Mesendoderm (in vitro differentiated cells): ENCODE measurements around the gene PDE4D. TPM values are rescaled to one million over a fixed set of nuclear protein-coding genes. Genes with fewer than 3 reads are reported as not detected.

ENCODE experiments used
- DNase-seq: peaks from one replicate; pipeline ENCODE4 v3.0.0; 2013
- H2AK5ac ChIP-seq: 2 replicates; pipeline ENCODE4 v1.6.1; 2013; ENCODE audit warnings: low read length, inconsistent platforms
- H2BK120ac ChIP-seq: 2 replicates; pipeline ENCODE4 v1.6.1; 2013; ENCODE audit warnings: low read depth, mild to moderate bottlenecking, low read length, moderate library complexity, mixed read lengths
- H2BK15ac ChIP-seq: replicated peaks from 2 replicates; pipeline ENCODE4 v1.6.1; 2013; ENCODE audit warnings: low read depth, mild to moderate bottlenecking, moderate library complexity
- H2BK5ac ChIP-seq: 2 replicates; pipeline ENCODE4 v1.6.1; 2013; ENCODE audit warnings: low read length, inconsistent platforms
- H3K18ac ChIP-seq: 2 replicates; pipeline ENCODE4 v1.6.1; 2013; ENCODE audit warnings: mild to moderate bottlenecking, low read length, mixed read lengths
- H3K23ac ChIP-seq: one replicate; pipeline ENCODE4 v1.6.1; 2013; ENCODE audit warnings: low read length
- H3K27ac ChIP-seq: 2 replicates; pipeline ENCODE4 v1.5.1; 2013; ENCODE audit warnings: low read depth, mild to moderate bottlenecking, inconsistent platforms, low read length, moderate library complexity
- H3K27me3 ChIP-seq: 2 replicates; pipeline ENCODE4 v1.6.1; 2013; ENCODE audit warnings: low read length, control low read depth, mild to moderate bottlenecking, inconsistent platforms; ENCODE audit not compliant: insufficient read depth, poor library complexity
- H3K36me3 ChIP-seq: 2 replicates; pipeline ENCODE4 v1.6.1; 2013; ENCODE audit warnings: low read length, inconsistent platforms; ENCODE audit not compliant: control insufficient read depth, insufficient read depth
- H3K4ac ChIP-seq: one replicate; pipeline ENCODE4 v1.6.1; 2013; ENCODE audit warnings: low read depth, mild to moderate bottlenecking, low read length, moderate library complexity
- H3K4me1 ChIP-seq: 2 replicates; pipeline ENCODE4 v1.6.1; 2013; ENCODE audit warnings: low read depth, low read length, inconsistent platforms; ENCODE audit not compliant: control insufficient read depth
- H3K4me2 ChIP-seq: 2 replicates; pipeline ENCODE4 v1.6.1; 2013; ENCODE audit warnings: low read length
- H3K4me3 ChIP-seq: 2 replicates; pipeline ENCODE4 v1.5.1; 2013; ENCODE audit warnings: mild to moderate bottlenecking, low read length
- H3K56ac ChIP-seq: one replicate; pipeline ENCODE4 v1.6.1; 2013; ENCODE audit warnings: low read length
- H3K79me1 ChIP-seq: 2 replicates; pipeline ENCODE4 v1.6.1; 2013; ENCODE audit warnings: low read length, inconsistent platforms
- H3K79me2 ChIP-seq: 2 replicates; pipeline ENCODE4 v1.6.1; 2013; ENCODE audit warnings: mild to moderate bottlenecking, low read length; ENCODE audit not compliant: control insufficient read depth, insufficient read depth
- H3K9ac ChIP-seq: 2 replicates; pipeline ENCODE4 v1.6.1; 2013; ENCODE audit warnings: low read length, inconsistent platforms
- H4K5ac ChIP-seq: one replicate; pipeline ENCODE4 v1.6.1; 2013; ENCODE audit warnings: low read length
- H4K8ac ChIP-seq: one replicate; pipeline ENCODE4 v1.6.1; 2013; ENCODE audit warnings: low read depth, mild to moderate bottlenecking, control low read depth, low read length, moderate library complexity
- WGBS: extraction: QIAGEN DNeasy Blood & Tissue Kit; methylation state at CpG from one replicate; pipeline ENCODE4 v1.1.7; 2013; ENCODE audit warnings: low lambda C conversion rate, missing lambda C conversion rate; ENCODE audit not compliant: insufficient coverage; ENCODE audit errors: extremely low coverage; 5-methylcytosine and 5-hydroxymethylcytosine counted together
- polyA plus RNA-seq, 2 experiments: library from polyadenylated mRNA; stranded (reverse); fragments of 200-250 nt; gene quantifications; one replicate each; pipeline ENCODE4 v1.2.3, GENCODE V29; 2013

PDE4D gene
- polyA plus RNA-seq (2013, experiment 1 of 2): 2.5 TPM
- polyA plus RNA-seq (2013, experiment 2 of 2): 2.5 TPM

DNA sequence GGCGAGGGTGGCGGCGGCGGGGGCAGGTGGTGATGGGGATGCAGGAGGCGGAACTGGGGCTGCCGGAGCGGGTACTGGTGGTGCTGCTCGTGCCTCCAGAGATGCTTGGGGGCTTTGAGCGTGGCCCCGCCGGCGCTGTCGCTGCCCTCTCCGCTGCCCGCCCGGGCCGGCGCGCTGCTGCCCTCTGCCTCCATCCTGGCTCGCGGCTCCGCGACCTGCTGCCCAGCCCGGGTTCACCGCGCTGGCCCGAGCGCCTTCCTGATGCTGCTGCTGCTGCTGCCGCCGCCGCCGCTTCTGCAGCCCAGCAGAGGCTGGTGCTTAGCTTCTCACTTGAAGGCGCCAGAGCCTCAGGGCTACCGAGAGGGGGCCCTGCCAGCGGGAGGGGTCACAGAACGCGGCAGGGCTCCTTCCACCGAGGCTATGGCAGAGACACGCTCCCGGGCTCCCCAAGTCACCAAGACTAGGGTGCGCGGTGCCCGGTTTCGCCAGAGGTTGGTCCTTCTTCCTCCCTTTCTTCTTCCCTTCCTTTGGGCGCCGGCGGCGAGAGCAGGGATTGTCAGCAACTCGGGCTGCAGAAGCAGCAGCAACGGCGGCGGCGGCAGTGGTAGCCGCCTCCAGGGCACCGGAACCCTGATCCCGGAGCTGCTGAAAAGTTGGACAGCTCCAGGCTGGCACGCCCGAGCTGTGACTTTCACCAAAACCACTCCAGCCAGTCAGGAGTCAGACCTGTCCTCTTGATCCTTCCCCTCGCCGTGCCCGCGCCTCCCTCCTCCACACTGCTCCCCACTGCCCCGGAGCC lies at the start of gene PDE4D:
TSS of gene PDE4D (minus strand) at position 298 of the 799 bp plus-strand sequence.
- Histone ChIP-seq H2AK5ac (no peak within 1 kb of the TSS), H2BK15ac (no peak within 1 kb of the TSS), H3K4me2 (peak within 1 kb of the TSS; percentile 74), H4K5ac (no peak within 1 kb of the TSS), H3K79me1 (no peaks in the 10 kb centered on the region), H3K36me3 (no peaks in the 10 kb centered on the region), H3K18ac (no peak within 1 kb of the TSS), H3K4me3 (no peak within 1 kb of the TSS), H2BK5ac (no peak within 1 kb of the TSS), H3K23ac (no peak within 1 kb of the TSS), H3K27me3 (peaks cover 22% of the 10 kb centered on the region), H3K79me2 (no peaks in the 10 kb centered on the region), H3K4me1 (peaks cover 7% of the 10 kb centered on the region), H3K4ac (no peak within 1 kb of the TSS), H4K8ac (no peak within 1 kb of the TSS), H3K27ac (no peak within 1 kb of the TSS), H3K9ac (no peak within 1 kb of the TSS), H3K56ac (no peak within 1 kb of the TSS), H2BK120ac (no peak within 1 kb of the TSS)
- WGBS: no CpG with 5 or more reads among the region's 63 CpGs
- peak; percentile 90 for DNase-seq

DNA sequence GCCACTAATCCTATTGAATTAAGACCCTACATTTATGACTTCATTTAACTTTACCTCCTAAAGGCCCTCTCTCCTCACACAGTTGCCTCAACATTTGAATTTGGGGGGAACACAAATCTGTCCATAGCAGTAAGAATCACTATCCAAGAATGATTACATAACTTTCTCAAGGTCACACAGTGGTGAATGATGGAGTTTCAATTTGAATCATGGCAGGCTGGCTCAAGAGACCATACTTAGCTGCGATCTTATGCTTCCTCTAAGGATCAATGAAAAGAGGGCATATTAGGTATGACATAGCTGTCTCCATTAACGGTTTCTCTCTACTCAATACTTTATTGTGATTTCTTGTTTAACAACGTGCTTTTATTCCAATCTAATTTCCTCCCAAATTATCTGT lies 44.1 kb upstream of the PDE4D start:
- Histone ChIP-seq H2BK5ac (no peak overlapping the region), H3K27ac (no peak overlapping the region), H3K79me2 (no peaks in the 10 kb centered on the region), H3K56ac (no peak overlapping the region), H3K4me3 (no peak overlapping the region), H2BK120ac (no peak overlapping the region), H3K4ac (no peak overlapping the region), H2BK15ac (no peak overlapping the region), H3K18ac (no peak overlapping the region), H4K5ac (no peak overlapping the region), H3K9ac (no peak overlapping the region), H2AK5ac (no peak overlapping the region), H3K23ac (no peak overlapping the region), H3K27me3 (no peaks in the 10 kb centered on the region), H3K36me3 (no peaks in the 10 kb centered on the region), H3K4me1 (no peaks in the 10 kb centered on the region), H4K8ac (no peak overlapping the region), H3K79me1 (no peaks in the 10 kb centered on the region), H3K4me2 (no peak overlapping the region)
- no CpG with 5 or more reads among the region's 3 CpGs for WGBS
- no peak for DNase-seq

DNA sequence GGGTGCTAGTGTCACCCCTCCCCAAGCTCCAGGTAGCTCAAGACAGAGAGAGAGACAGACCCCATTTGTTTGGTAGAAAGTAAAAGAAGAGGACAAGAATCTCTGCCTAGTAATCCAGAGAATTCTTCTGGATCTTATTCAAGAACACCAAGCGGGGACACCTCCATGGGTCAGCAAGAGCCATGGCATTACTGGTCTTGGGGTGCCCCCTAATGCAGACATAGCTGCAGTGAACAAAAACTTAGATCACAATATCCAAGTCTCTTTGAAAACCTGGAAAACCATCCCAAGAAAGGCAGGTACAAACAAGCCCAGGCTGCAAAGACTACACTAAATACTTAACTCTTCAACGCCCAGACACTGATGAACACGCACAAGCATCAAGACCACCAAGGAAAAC lies 29.9 kb upstream of the PDE4D start:
- H4K5ac ChIP-seq: no peak overlapping the region
- H3K79me2 ChIP-seq: no peaks in the 10 kb centered on the region
- H2BK15ac ChIP-seq: no peak overlapping the region
- no peak overlapping the region for H3K18ac ChIP-seq
- no peak overlapping the region for H2AK5ac ChIP-seq
- DNase-seq: peak; percentile 47
- no peak overlapping the region for H3K4me2 ChIP-seq
- H3K56ac ChIP-seq: no peak overlapping the region
- H2BK5ac ChIP-seq: no peak overlapping the region
- no peak overlapping the region for H3K27ac ChIP-seq
- no peaks in the 10 kb centered on the region for H3K79me1 ChIP-seq
- no CpG with 5 or more reads among the region's 3 CpGs for WGBS
- H3K4me1 ChIP-seq: peaks cover 2% of the 10 kb centered on the region
- H2BK120ac ChIP-seq: no peak overlapping the region
- no peak overlapping the region for H3K9ac ChIP-seq
- H3K27me3 ChIP-seq: no peaks in the 10 kb centered on the region
- no peak overlapping the region for H3K23ac ChIP-seq
- H3K36me3 ChIP-seq: no peaks in the 10 kb centered on the region
- H4K8ac ChIP-seq: no peak overlapping the region
- H3K4me3 ChIP-seq: no peak overlapping the region
- H3K4ac ChIP-seq: no peak overlapping the region

DNA sequence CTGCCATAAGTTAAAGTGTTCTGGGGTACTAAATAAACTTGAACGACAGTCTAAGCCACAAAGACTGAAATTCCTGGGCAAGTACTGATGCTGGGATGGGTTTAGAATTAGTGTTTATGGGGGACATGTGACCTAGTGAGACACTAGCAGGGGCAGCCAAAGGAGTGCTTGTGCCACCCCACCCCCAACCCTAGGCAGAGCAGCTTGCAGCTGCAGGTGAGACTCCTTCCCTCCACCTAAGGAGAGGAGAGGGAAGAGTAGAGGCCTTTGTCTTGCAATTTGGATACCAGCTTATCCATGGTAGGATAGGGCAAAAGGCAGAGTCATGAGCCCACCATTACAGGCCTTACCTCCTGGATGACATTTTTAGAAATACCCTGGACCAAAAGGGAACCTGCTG lies 28.7 kb upstream of the PDE4D start:
- Histone ChIP-seq H3K18ac (no peak overlapping the region), H2BK15ac (no peak overlapping the region), H2AK5ac (no peak overlapping the region), H3K79me1 (no peaks in the 10 kb centered on the region), H4K5ac (no peak overlapping the region), H3K27me3 (no peaks in the 10 kb centered on the region), H3K4me1 (peaks cover 2% of the 10 kb centered on the region), H3K27ac (no peak overlapping the region), H3K4me2 (no peak overlapping the region), H3K79me2 (no peaks in the 10 kb centered on the region), H3K4me3 (no peak overlapping the region), H3K9ac (no peak overlapping the region), H2BK5ac (no peak overlapping the region), H3K4ac (no peak overlapping the region), H3K23ac (no peak overlapping the region), H3K56ac (no peak overlapping the region), H3K36me3 (no peaks in the 10 kb centered on the region), H2BK120ac (no peak overlapping the region), H4K8ac (no peak overlapping the region)
- WGBS: no CpG with 5 or more reads among the region's 1 CpG
- peak; percentile 14 for DNase-seq

DNA sequence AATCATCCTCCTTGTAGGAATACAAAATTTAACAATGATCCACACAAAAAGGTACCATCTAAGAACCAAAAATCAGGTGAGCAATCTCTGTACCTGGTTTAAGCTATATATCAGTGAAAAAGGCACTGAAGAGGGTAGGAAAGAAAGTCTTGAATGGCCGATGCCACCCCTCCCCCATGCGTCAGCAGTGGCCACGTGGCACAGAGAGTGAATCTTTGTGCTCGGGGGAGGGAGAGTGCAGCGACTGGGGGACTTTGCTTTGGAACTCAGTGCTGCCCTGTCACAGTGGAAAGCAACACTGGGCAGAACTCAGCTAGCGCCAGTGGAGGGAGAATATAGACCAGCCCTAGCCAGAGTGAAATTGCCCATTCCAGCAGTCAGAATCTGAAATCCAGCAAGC lies 28.3 kb upstream of the PDE4D start:
- Histone ChIP-seq H3K23ac (no peak overlapping the region), H4K8ac (no peak overlapping the region), H2BK120ac (no peak overlapping the region), H3K4me3 (no peak overlapping the region), H3K36me3 (no peaks in the 10 kb centered on the region), H3K79me2 (no peaks in the 10 kb centered on the region), H3K18ac (no peak overlapping the region), H3K4me2 (no peak overlapping the region), H3K4ac (no peak overlapping the region), H3K9ac (no peak overlapping the region), H4K5ac (no peak overlapping the region), H3K4me1 (peaks cover 2% of the 10 kb centered on the region), H2BK5ac (no peak overlapping the region), H3K27ac (no peak overlapping the region), H3K56ac (no peak overlapping the region), H2BK15ac (no peak overlapping the region), H2AK5ac (no peak overlapping the region), H3K27me3 (no peaks in the 10 kb centered on the region), H3K79me1 (no peaks in the 10 kb centered on the region)
- no CpG with 5 or more reads among the region's 6 CpGs for WGBS
- peak; percentile 37 for DNase-seq

DNA sequence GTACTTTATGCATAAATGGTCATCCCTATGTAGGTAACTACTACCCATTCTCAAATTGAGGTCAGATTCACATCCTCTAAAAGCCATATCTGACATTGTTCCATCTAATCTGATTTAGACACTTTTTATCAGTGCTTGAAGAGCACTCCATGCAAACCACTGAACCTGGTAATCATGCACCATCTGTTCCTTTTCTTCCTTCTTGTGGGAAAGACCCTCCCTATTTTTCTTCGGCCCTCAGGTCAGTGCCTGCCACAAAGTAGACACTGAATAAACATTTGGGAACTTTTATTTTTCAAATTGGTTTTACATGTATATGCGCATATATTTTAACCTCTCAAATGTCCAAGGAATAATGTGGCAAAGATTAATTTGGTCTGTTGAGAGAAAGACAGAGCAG lies 26.0 kb upstream of the PDE4D start:
- no peak overlapping the region for H2BK5ac ChIP-seq

More for the DNA sequence above, 26.0 kb upstream of the PDE4D start:
- Histone ChIP-seq H4K5ac (no peak overlapping the region), H2BK15ac (no peak overlapping the region), H3K79me2 (no peaks in the 10 kb centered on the region), H3K4me3 (no peak overlapping the region), H3K56ac (no peak overlapping the region), H3K27ac (no peak overlapping the region), H3K4me2 (no peak overlapping the region), H3K79me1 (no peaks in the 10 kb centered on the region), H4K8ac (no peak overlapping the region), H3K4ac (no peak overlapping the region), H2AK5ac (no peak overlapping the region), H3K23ac (no peak overlapping the region), H3K18ac (no peak overlapping the region), H3K27me3 (no peaks in the 10 kb centered on the region), H2BK120ac (no peak overlapping the region), H3K4me1 (peaks cover 2% of the 10 kb centered on the region), H3K36me3 (no peaks in the 10 kb centered on the region), H3K9ac (no peak overlapping the region)
- DNase-seq: no peak
- WGBS: no CpG with 5 or more reads among the region's 2 CpGs
